Left ventricle myocardium inferior (tissue), 1 donor: ENCODE data around the gene LARP4. TPM values are rescaled to one million over a fixed set of nuclear protein-coding genes. Genes with fewer than 3 reads are reported as not detected.
"Not testable (repeated sequence)": the region's sequence is repeated elsewhere in the genome, so short reads cannot be mapped to it uniquely, and the experiment has no call there.

Experiments used
- DNase-seq: peaks from one replicate; pipeline ENCODE4 v3.0.0-alpha.2; 2020
- H3K27ac ChIP-seq: fragments of 200-600 bp; replicated peaks from 2 replicates; pipeline ENCODE4 v1.8.0; 2021
- H3K27me3 ChIP-seq: fragments of 200-600 bp; 2 replicates; pipeline ENCODE4 v1.8.0; 2021; ENCODE audit warnings: low read depth
- H3K36me3 ChIP-seq: fragments of 200-600 bp; 2 replicates; pipeline ENCODE4 v1.8.0; 2021
- H3K4me1 ChIP-seq: fragments of 200-600 bp; 2 replicates; pipeline ENCODE4 v1.8.0; 2021
- H3K4me3 ChIP-seq: fragments of 200-600 bp; 2 replicates; pipeline ENCODE4 v1.8.0; 2021; ENCODE audit warnings: mild to moderate bottlenecking, moderate library complexity
- H3K9me3 ChIP-seq: fragments of 200-600 bp; replicated peaks from 2 replicates; pipeline ENCODE4 v1.8.0; 2021
- intact Hi-C: fragments of 100-400 bp; cut with micrococcal nuclease; formaldehyde crosslinking; loops from one replicate; pipeline ENCODE4 v1.11.0; 2022
- total RNA-seq: library from RNA; stranded (reverse); fragmentation: NEBNext Ultra II Directional; extraction: Animal tissue kit (Norgen Biotek cat#: 25700); gene quantifications from one replicate; pipeline ENCODE4 v1.2.1, GENCODE V29; 2021
- TF ChIP-seq, protein P1 (sequence below): fragments of 200-600 bp; IDR thresholded peaks from 2 replicates; pipeline ENCODE4 v1.8.0; 2021; ENCODE audit warnings: antibody characterized with exemption, mild to moderate bottlenecking, borderline replicate concordance
- donor health status: DM: no; HTN: yes; CAD: no; lungs with severe emphysema.

The LARP4 gene
- total RNA-seq, 1 donor from 2014 or later = 69.0 TPM

DNA sequence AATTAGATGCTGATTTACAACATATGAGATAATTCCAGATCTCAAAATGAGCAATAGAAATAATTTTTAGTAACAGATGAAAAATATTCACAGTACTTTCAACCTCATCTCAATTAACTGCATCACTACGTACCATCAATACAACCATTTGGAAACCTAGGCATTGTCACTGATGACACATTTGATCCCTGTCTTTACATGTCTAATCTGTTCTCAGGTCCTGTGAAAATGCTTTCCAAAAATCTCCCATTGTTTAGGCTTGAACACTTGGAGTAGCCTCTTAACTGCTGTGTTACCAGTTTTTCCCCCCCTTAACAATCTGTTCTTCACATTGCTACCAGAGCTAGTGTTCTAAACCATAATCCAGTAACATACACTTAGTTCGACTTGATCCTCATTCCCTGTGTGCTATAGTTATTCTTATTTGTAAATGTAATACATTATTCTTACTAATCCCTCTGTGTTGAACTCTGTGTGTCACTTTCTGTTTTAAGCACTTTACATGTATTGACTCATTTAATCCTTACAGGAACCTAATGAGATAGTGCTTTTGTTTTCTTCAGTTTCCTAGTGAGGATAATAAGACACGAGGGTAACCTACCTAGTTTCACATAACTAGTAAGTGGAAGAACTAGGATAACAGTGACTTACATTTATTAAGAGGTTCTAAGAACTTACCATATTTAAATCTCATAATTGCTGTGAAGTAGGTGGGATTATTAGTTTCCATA, 41.7 kb downstream of the LARP4 start:
- H3K4me1 ChIP-seq = no peaks in the 10 kb centered on the region
- no peak overlapping the region for H3K27ac ChIP-seq
- no peaks in the 10 kb centered on the region for H3K9me3 ChIP-seq
- intact Hi-C loops = no loop called here
- H3K27me3 ChIP-seq = no peaks in the 10 kb centered on the region
- H3K36me3 ChIP-seq = peaks cover 94% of the 10 kb centered on the region
- no peak for DNase-seq
- H3K4me3 ChIP-seq = no peak overlapping the region
- TF ChIP-seq, protein P1, sequence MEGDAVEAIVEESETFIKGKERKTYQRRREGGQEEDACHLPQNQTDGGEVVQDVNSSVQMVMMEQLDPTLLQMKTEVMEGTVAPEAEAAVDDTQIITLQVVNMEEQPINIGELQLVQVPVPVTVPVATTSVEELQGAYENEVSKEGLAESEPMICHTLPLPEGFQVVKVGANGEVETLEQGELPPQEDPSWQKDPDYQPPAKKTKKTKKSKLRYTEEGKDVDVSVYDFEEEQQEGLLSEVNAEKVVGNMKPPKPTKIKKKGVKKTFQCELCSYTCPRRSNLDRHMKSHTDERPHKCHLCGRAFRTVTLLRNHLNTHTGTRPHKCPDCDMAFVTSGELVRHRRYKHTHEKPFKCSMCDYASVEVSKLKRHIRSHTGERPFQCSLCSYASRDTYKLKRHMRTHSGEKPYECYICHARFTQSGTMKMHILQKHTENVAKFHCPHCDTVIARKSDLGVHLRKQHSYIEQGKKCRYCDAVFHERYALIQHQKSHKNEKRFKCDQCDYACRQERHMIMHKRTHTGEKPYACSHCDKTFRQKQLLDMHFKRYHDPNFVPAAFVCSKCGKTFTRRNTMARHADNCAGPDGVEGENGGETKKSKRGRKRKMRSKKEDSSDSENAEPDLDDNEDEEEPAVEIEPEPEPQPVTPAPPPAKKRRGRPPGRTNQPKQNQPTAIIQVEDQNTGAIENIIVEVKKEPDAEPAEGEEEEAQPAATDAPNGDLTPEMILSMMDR = no peak

DNA sequence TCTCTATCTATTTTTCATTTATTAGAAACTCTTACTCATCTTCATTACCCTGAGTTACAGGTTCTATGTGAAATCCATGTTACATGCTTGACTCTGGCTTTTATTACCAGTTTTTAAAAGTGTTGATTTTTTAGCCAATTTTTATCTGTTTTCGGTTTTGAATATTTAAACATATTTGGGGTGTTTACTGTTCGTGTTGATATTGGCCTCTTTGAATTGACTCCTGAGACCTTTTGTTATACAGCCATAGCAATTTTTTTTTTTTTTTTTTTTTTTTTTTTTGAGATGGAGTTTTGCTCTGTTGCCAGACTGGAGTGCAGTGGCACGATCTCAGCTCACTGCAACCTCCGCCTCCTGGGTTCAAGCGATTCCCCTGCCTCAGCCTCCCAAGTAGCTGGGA, 49.0 kb downstream of the LARP4 start:
- intact Hi-C loops = not testable (repeated sequence)

DNA sequence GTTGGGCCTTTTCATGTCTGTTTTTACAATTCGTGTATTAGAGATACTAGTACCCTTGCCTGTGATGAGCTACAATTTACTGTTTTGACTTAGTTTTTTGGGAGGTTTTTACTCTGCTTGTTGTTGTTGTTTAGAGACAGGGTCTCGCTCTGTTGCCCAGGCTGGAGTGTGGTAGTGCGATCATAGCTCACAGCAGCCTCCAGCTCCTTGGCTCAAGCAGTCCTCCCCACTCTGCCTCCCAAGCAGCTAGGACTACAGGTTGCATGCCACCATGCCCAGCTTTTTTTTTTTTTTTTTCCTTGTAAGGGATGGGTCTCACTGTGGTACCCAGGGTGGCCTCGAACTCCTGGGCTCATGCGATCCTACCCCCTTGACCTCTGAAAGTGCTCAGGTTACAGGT, 52.1 kb downstream of the LARP4 start:
- Histone ChIP-seq H3K36me3 (peaks cover 59% of the 10 kb centered on the region), H3K27me3 (no peaks in the 10 kb centered on the region), H3K4me1 (peaks cover 15% of the 10 kb centered on the region), H3K27ac (peak overlapping the region; percentile 61), H3K9me3 (no peaks in the 10 kb centered on the region), H3K4me3 (no peak overlapping the region)
- intact Hi-C loops = no loop called here
- no peak for DNase-seq
- TF ChIP-seq, protein P1 = no peak

More for the DNA sequence above, 49.0 kb downstream of the LARP4 start:
- DNase-seq, H3K27me3 ChIP-seq, H3K9me3 ChIP-seq, H3K27ac ChIP-seq, H3K4me3 ChIP-seq: not testable (repeated sequence)
- H3K4me1 ChIP-seq = peaks cover 15% of the 10 kb centered on the region
- H3K36me3 ChIP-seq = peaks cover 68% of the 10 kb centered on the region

DNA sequence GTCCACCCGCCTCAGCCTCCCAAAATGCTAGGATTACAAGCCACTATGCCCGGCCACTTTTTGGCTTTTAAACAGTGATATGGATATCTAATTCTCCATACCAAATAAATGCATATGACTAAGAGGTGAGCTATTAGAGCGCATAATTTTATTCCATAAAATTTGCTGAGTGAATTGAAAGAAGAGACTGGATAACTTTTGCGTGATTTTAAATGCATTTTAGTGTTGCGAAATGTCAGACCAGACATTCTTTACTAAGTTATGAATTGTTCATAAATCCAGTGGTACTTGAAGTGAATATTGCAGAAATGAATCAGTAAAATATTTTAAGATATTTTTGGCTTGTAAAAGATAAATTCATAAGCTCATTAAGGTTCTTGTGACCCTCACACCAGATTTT, 53.2 kb downstream of the LARP4 start:
- Histone ChIP-seq H3K4me3 (no peak overlapping the region), H3K9me3 (no peaks in the 10 kb centered on the region), H3K36me3 (peaks cover 51% of the 10 kb centered on the region), H3K4me1 (peaks cover 15% of the 10 kb centered on the region), H3K27ac (no peak overlapping the region), H3K27me3 (no peaks in the 10 kb centered on the region)
- DNase-seq = no peak
- TF ChIP-seq, protein P1 = no peak
- intact Hi-C loops = no loop called here

DNA sequence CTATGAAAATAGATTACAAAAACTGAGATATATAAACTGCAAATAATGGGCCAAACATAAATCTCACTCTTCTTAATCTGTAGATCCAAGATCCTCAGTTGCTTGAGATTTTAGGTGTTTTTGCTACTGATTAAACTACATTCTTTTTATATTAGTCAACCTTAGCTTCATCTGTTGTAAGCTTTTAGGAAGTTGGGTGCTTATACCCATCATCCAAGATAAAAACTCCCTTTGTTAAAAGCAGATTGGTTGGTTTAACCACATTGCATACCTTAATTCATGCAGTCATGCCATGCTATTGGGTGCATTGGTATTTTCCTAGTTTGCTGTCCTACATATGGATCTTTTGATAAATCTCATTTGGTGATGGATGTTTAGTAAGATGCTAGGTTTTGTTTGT, 57.9 kb downstream of the LARP4 start:
- intact Hi-C loops = no loop called here
- no peaks in the 10 kb centered on the region for H3K4me1 ChIP-seq
- no peak overlapping the region for H3K27ac ChIP-seq
- no peaks in the 10 kb centered on the region for H3K9me3 ChIP-seq
- H3K36me3 ChIP-seq = peaks cover 70% of the 10 kb centered on the region
- H3K4me3 ChIP-seq = no peak overlapping the region
- TF ChIP-seq, protein P1 = no peak
- DNase-seq = no peak
- no peaks in the 10 kb centered on the region for H3K27me3 ChIP-seq

DNA sequence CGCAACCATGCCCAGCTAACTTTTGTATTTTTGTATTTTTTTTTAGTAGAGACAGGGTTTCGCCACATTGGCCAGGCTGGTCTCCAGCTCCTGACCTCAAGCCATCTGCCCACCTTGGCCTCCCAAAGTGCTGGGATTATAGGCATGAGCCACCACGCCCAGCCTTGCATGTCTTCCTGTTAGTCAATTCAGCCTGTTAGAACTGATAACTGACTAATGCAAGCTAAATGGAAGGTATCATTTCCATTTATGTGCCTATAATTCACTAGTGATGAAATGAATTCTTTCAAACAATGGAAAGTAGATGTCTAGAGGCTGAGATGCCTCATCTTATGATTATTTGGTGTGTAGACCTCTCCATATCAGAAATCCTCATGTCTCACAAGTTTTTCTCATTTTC, 66.8 kb downstream of the LARP4 start:
- H3K4me3 ChIP-seq = no peak overlapping the region
- intact Hi-C loops = no loop called here
- H3K27me3 ChIP-seq = no peaks in the 10 kb centered on the region
- H3K36me3 ChIP-seq = peaks cover 99% of the 10 kb centered on the region
- no peak for DNase-seq
- H3K9me3 ChIP-seq = no peaks in the 10 kb centered on the region
- H3K4me1 ChIP-seq = peaks cover 9% of the 10 kb centered on the region
- TF ChIP-seq, protein P1 = no peak
- H3K27ac ChIP-seq = no peak overlapping the region
